ENCODE results near the gene TDP1. TPM values are rescaled to one million over a fixed set of nuclear protein-coding genes. Genes with fewer than 3 reads are reported as not detected.
"Not testable (repeated sequence)": the region's sequence is repeated elsewhere in the genome, so short reads cannot be mapped to it uniquely, and the experiment has no call there.

Gene TDP1
- total RNA-seq, 2 experiments from 2014 or later, result 65.9 to 75.3 TPM

DNA sequence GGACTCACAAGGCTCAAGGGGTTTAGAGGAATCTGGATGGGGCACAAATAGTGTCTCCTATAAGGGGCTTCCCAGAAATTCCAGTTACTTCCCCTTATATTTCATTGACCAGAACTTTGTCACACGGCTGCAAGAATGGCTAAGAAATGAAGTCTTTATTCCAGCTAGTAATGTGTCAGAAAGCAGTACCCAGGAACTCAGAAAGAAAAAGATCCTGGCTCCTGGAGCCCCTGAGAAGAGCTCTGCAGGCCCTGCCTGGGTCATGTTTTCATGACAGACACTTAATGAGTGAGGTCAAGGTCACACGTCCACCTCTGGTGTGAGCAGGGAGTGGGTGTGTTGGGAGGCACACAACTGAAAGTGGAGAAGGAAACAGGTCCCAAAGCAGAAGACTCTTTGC lies 123.8 kb downstream of the TDP1 start:
- Histone ChIP-seq H3K9me3 (ENCODE audit: low read length) (no peaks in the 10 kb centered on the region), H3K27ac (ENCODE audit: low read depth, low read length, poor library complexity, severe bottlenecking) (no peak overlapping the region), H3K36me3 (ENCODE audit: insufficient read depth, low read length) (no peaks in the 10 kb centered on the region), H3K4me2 (ENCODE audit: low read length) (no peak overlapping the region), H3K4me1 (ENCODE audit: insufficient read depth, low read length, poor library complexity, severe bottlenecking) (no peaks in the 10 kb centered on the region), H3K79me2 (ENCODE audit: insufficient read depth, low read depth, low read length) (no peaks in the 10 kb centered on the region), H3K4me3 (ENCODE audit: low read depth, low read length, poor library complexity, severe bottlenecking) (no peak overlapping the region), H3K9me2 (ENCODE audit: insufficient read depth, low read length) (no peaks in the 10 kb centered on the region), H4K20me1 (ENCODE audit: insufficient read depth, low read length) (no peaks in the 10 kb centered on the region), H2AFZ (ENCODE audit: low read length) (no peak overlapping the region)
- CTCF ChIA-PET (ENCODE audit: unreplicated experiment), result no interaction called here
- TF ChIP-seq, protein P1, sequence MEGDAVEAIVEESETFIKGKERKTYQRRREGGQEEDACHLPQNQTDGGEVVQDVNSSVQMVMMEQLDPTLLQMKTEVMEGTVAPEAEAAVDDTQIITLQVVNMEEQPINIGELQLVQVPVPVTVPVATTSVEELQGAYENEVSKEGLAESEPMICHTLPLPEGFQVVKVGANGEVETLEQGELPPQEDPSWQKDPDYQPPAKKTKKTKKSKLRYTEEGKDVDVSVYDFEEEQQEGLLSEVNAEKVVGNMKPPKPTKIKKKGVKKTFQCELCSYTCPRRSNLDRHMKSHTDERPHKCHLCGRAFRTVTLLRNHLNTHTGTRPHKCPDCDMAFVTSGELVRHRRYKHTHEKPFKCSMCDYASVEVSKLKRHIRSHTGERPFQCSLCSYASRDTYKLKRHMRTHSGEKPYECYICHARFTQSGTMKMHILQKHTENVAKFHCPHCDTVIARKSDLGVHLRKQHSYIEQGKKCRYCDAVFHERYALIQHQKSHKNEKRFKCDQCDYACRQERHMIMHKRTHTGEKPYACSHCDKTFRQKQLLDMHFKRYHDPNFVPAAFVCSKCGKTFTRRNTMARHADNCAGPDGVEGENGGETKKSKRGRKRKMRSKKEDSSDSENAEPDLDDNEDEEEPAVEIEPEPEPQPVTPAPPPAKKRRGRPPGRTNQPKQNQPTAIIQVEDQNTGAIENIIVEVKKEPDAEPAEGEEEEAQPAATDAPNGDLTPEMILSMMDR (conservative IDR thresholded peaks at IDR 0.05; ENCODE audit: low read length), result no peak
- TF ChIP-seq EZH2phosphoT487 (IDR thresholded peaks at IDR 0.05; ENCODE audit: borderline replicate concordance, low read depth, low read length), result no peak
- intact Hi-C loops (cut with micrococcal nuclease; ENCODE audit: unreplicated experiment), result no loop called here
- no TSS peak for BruUV-seq (replicated peaks)
- DNase-seq (ENCODE audit: low spot score), result no peak
- POLR2A ChIA-PET, result no interaction called here

DNA sequence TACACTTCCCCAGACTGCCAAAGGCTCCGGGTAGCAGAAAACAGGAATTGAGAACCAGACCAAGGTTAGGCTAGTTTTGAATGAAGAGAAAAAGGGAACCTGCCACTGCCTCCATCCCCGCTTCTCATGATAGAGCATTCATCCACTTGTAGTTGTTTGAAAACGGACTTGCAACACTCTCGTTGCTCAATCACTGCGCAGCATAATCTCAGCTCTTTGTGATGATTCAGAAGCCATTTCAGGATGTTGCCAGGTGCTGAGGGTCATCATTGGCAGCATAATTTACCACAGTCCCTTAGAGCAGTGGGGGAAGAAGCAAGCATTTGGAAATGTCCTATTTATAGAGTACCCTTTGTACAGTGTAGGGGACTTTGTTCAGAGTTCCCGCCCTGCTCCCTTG lies 131.7 kb downstream of the TDP1 start:
- no TSS peak for BruUV-seq (replicated peaks)
- Histone ChIP-seq H3K9me2 (ENCODE audit: insufficient read depth, low read length) (no peaks in the 10 kb centered on the region), H3K27ac (ENCODE audit: low read depth, low read length, poor library complexity, severe bottlenecking) (no peak overlapping the region), H3K4me2 (ENCODE audit: low read length) (no peak overlapping the region), H3K79me2 (ENCODE audit: insufficient read depth, low read depth, low read length) (no peaks in the 10 kb centered on the region), H3K4me3 (ENCODE audit: low read depth, low read length, poor library complexity, severe bottlenecking) (no peak overlapping the region), H3K36me3 (ENCODE audit: insufficient read depth, low read length) (no peaks in the 10 kb centered on the region), H2AFZ (ENCODE audit: low read length) (no peak overlapping the region), H3K9me3 (ENCODE audit: low read length) (no peaks in the 10 kb centered on the region), H4K20me1 (ENCODE audit: insufficient read depth, low read length) (no peaks in the 10 kb centered on the region), H3K4me1 (ENCODE audit: insufficient read depth, low read length, poor library complexity, severe bottlenecking) (no peaks in the 10 kb centered on the region)
- CTCF ChIA-PET (ENCODE audit: unreplicated experiment), result no interaction called here
- intact Hi-C loops (cut with micrococcal nuclease; ENCODE audit: unreplicated experiment), result no loop called here
- TF ChIP-seq, protein P1 (conservative IDR thresholded peaks at IDR 0.05; ENCODE audit: low read length), result no peak
- TF ChIP-seq EZH2phosphoT487 (IDR thresholded peaks at IDR 0.05; ENCODE audit: borderline replicate concordance, low read depth, low read length), result no peak
- POLR2A ChIA-PET, result no interaction called here
- no peak for DNase-seq (ENCODE audit: low spot score)

DNA sequence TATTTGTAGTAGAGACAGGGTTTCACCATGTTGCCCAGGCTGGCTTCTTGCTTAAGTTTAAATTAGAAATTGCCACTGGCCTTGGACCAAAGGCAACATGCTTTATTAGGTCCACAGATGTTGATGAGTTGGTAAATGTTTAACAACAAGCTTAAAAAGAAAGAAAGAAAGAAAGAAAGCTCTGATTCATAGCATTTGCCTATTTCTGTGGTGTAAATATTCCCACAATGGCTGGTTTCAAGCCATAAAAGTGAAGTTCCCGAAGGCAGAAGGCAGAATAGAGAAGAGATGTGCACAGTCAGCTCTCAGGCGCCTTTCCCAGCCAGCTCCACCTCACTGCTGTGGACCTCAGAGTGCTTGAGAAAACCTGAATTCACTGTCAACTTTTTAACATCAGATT lies 132.4 kb downstream of the TDP1 start:
- POLR2A ChIA-PET, result no interaction called here

DNA sequence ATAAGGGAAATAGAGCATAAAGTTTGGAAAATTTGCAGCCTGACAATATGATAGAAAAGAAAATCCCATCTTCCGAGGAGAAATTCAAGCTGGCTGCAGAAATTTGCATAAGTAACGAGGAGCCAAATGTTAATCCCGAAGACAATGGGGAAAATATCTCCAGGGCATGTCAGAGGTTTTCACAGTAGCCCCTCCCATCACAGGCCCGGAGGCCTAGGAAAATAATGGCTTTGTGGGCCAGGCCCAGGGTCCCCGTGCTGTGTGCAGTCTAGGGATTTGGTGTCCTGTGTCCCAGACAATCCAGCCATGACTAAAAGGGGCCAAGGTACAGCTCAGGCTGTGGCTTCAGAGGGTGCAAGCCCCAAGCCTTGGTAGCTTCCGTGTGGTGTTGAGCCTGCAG lies 133.8 kb downstream of the TDP1 start:
- H3K4me1 ChIP-seq (ENCODE audit: insufficient read depth, low read length, poor library complexity, severe bottlenecking); H3K4me3 ChIP-seq (ENCODE audit: low read depth, low read length, poor library complexity, severe bottlenecking); DNase-seq (ENCODE audit: low spot score); CTCF ChIA-PET (ENCODE audit: unreplicated experiment); H3K27ac ChIP-seq (ENCODE audit: low read depth, low read length, poor library complexity, severe bottlenecking); H3K4me2 ChIP-seq (ENCODE audit: low read length); intact Hi-C loops (cut with micrococcal nuclease; ENCODE audit: unreplicated experiment); H3K79me2 ChIP-seq (ENCODE audit: insufficient read depth, low read depth, low read length); POLR2A ChIA-PET; H3K36me3 ChIP-seq (ENCODE audit: insufficient read depth, low read length); H4K20me1 ChIP-seq (ENCODE audit: insufficient read depth, low read length); H3K9me2 ChIP-seq (ENCODE audit: insufficient read depth, low read length); H2AFZ ChIP-seq (ENCODE audit: low read length); BruUV-seq (replicated peaks); H3K9me3 ChIP-seq (ENCODE audit: low read length): not testable (repeated sequence)

More for the DNA sequence above, 132.4 kb downstream of the TDP1 start:
- Histone ChIP-seq H2AFZ (ENCODE audit: low read length) (no peak overlapping the region), H3K36me3 (ENCODE audit: insufficient read depth, low read length) (no peaks in the 10 kb centered on the region), H3K27ac (ENCODE audit: low read depth, low read length, poor library complexity, severe bottlenecking) (no peak overlapping the region), H4K20me1 (ENCODE audit: insufficient read depth, low read length) (no peaks in the 10 kb centered on the region), H3K4me2 (ENCODE audit: low read length) (no peak overlapping the region), H3K9me3 (ENCODE audit: low read length) (no peaks in the 10 kb centered on the region), H3K79me2 (ENCODE audit: insufficient read depth, low read depth, low read length) (no peaks in the 10 kb centered on the region), H3K4me1 (ENCODE audit: insufficient read depth, low read length, poor library complexity, severe bottlenecking) (no peaks in the 10 kb centered on the region), H3K4me3 (ENCODE audit: low read depth, low read length, poor library complexity, severe bottlenecking) (no peak overlapping the region), H3K9me2 (ENCODE audit: insufficient read depth, low read length) (no peaks in the 10 kb centered on the region)
- intact Hi-C loops (cut with micrococcal nuclease; ENCODE audit: unreplicated experiment), result no loop called here
- CTCF ChIA-PET (ENCODE audit: unreplicated experiment), result no interaction called here
- no peak for TF ChIP-seq EZH2phosphoT487 (IDR thresholded peaks at IDR 0.05; ENCODE audit: borderline replicate concordance, low read depth, low read length)
- TF ChIP-seq, protein P1 (conservative IDR thresholded peaks at IDR 0.05; ENCODE audit: low read length), result no peak
- BruUV-seq (replicated peaks), result no TSS peak
- no peak for DNase-seq (ENCODE audit: low spot score)
